Gastrocnemius medialis (tissue), 4 donors: ENCODE results near the gene GRK1.

Source experiments
- CTCF ChIP-seq, 5 experiments: fragments of 450-650 bp in 3 of 5; fragments of 200-600 bp in 2 of 5; sonication (generic) in 2 of 5; IDR thresholded peaks in 4 of 5; conservative IDR thresholded peaks in 1 of 5; 1 replicate in 4 of 5; 2 replicates in 1 of 5; pipeline ENCODE4 v1.5.1; 2016 to 2019; ENCODE audit warnings: antibody characterized with exemption in 5 of 5, mild to moderate bottlenecking in 3 of 5, moderate library complexity in 3 of 5
- POLR2A ChIP-seq, 2 donors: fragments of 450-650 bp; IDR thresholded peaks; one replicate each; pipeline ENCODE4 v1.6.1; 2017; ENCODE audit warnings: antibody characterized with exemption in 2 of 2, mild to moderate bottlenecking in 2 of 2, moderate library complexity in 2 of 2

GRCh38 chr13:113777311-113778260 is 110.6 kb downstream of the GRK1 start:
- TF ChIP-seq CTCF (IDR thresholded peaks at IDR 0.05 in 4 of 5, conservative IDR thresholded peaks at IDR 0.05 in 1 of 5) (no peak), POLR2A (IDR thresholded peaks at IDR 0.05) (no peak)
